ENCODE measurements around the gene HORMAD2.
"Not testable (repeated sequence)": the region's sequence is repeated elsewhere in the genome, so short reads cannot be mapped to it uniquely, and the experiment has no call there.

HORMAD2 gene

GRCh38 chr22:30210235-30210909 is 130.1 kb downstream of the HORMAD2 start:
- DNase-seq (ENCODE audit: low spot score) = no peak

GRCh38 chr22:30211124-30211820 is 131.0 kb downstream of the HORMAD2 start:
- DNase-seq (ENCODE audit: low spot score) = no peak

DNA sequence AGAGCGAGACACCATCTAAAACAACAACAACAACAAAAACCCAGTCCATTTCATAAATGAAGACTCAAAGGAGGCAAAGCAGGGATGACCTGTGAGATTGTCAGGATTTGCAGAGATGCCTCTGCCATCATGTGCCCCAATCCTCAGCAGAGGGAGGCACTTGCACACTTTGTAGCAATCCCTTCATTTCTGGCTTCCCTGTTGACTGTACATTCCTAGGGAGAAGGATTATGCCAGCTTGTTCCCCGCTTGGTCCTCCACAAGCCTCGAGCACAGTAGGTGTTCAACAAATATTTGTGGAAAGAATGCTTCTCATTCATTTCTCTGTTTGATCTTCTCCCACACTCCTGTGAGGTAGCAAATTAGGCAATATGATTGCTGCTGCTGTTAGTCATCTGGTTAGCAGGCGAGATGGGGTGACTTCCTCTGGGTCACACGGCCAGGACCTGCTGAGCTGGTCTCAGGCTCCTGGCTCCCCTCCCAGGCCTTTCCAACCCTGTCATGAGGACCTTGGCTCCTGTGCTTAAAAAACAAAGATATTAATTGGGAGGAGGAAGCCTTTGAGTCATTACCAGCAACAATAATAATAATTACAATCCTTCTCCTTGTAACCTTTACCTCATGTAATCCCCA is 132.2 kb downstream of the HORMAD2 start:
- no peak for DNase-seq (ENCODE audit: low spot score)

- no peak for DNase-seq (ENCODE audit: low spot score)
These were observed 132.8 kb downstream of the HORMAD2 start for GRCh38 chr22:30212996-30213441.

- DNase-seq (ENCODE audit: low spot score) = no peak
These were observed 134.6 kb downstream of the HORMAD2 start for GRCh38 chr22:30214703-30215407.

GRCh38 chr22:30216272-30216671 is 136.0 kb downstream of the HORMAD2 start:
- not testable (repeated sequence) for DNase-seq (ENCODE audit: low spot score)

DNA sequence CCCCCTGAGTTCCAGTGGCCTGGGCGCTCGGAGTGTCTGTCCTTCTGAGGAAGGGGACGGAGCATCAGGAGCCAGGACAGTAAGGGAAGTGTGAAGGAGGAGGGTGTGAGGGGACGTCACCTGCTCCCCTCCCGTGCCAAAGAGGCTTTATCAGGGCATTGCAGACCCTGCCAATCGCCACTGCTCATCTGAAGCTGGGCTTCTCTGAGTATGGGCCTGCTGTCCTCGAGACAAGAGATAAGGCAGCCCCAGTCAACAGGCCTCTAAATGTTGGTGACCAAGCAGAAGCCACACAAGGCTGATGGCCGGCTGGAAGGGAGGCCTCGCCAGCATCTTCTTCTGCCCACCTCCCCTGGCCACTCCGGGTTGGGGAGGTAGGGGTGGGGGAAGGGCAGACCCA is 136.4 kb downstream of the HORMAD2 start:
- DNase-seq (ENCODE audit: low spot score) = no peak

GRCh38 chr22:30217698-30218560 is 137.7 kb downstream of the HORMAD2 start:
- DNase-seq (ENCODE audit: low spot score) = no peak

DNA sequence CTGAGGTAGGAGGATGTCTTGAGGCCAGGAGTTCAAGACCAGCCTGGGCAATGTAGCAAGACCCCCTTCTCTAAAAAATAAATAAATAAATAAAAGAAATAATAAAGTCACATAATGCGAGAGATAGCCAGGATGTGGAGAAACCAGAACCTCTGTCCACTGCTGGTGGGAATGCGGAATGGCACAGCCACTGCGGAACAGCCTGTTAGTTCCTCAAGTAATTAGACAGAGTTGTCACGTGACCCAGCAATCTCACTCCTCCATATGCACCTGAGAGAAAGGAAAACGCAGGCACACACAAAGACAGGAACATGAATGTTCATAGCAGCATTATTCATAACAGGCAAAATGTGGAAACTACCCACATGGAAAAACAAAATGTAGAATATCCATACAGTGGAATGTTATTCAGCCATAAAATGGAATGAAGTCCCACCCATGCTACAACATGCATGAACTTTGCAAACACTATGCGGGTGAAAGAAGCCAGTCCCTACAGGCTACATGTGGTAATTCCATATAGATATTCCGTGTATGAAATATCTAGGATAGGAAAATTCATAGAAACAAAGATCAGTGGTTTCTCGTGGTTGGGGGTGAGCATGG is 138.9 kb downstream of the HORMAD2 start:
- no peak for DNase-seq (ENCODE audit: low spot score)

DNA sequence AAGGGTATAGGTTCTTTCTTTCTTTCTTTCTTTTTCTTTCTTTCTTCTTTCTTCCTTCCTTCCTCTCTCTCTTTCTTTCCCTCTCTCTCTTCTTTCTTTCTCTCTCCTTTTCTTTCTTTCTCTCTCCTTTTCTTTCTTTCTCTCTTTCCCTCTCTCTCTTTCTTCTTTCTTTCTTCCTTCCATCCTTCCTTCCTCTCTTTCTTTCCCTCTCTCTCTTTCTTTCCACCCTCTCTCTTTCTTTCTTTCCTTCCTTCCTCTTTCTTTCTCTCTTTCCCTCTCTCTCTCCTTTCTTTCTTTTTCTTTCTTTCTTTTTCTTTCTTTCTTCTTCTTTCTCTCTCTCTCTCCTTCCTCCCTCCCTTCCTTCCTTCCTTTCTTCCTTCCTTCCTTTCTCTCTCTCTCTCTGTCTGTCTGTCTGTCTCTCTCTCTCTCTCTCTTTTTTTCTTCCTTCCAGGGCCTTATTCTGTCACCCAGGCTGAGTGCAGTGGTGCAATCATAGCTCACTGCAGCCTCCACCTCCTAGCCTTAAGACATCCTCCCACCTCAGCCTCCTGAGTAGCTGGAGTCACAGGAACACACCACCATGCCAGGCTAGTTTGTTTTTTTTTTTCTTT is 139.5 kb downstream of the HORMAD2 start:
- DNase-seq (ENCODE audit: low spot score) = no peak

DNA sequence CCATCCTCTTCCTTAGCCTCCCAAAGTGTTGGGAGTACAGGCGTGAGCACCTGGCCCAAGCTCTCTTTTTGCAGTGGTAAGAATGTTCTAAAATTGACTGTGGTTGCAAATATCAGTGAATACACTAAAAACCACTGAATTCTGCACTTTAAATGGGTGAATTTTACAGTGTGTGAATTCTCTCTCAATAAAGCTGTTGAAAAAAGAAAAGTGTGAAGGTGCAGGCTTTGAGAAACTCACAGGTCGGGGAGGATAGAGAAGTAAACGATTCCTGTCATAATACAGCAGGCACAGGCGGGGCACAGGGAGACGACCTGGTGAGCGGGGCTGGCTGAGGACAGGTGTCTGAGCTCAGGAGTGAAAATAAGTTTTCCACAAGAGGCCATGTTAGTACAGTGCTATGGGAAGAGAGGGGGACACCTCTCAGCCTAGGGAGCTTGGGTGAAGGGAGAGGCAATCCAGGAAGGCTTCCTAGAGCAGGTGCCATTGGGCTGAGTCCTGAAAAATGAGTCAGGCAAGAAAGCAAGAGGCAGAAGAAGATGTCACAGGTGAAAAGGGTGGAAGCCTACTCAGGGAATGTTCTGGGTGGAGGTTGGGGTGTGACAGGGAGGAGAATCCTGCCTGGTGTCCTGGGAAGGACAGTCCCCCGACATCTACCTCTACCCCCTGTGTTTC is 140.2 kb downstream of the HORMAD2 start:
- DNase-seq (ENCODE audit: low spot score) = no peak

DNA sequence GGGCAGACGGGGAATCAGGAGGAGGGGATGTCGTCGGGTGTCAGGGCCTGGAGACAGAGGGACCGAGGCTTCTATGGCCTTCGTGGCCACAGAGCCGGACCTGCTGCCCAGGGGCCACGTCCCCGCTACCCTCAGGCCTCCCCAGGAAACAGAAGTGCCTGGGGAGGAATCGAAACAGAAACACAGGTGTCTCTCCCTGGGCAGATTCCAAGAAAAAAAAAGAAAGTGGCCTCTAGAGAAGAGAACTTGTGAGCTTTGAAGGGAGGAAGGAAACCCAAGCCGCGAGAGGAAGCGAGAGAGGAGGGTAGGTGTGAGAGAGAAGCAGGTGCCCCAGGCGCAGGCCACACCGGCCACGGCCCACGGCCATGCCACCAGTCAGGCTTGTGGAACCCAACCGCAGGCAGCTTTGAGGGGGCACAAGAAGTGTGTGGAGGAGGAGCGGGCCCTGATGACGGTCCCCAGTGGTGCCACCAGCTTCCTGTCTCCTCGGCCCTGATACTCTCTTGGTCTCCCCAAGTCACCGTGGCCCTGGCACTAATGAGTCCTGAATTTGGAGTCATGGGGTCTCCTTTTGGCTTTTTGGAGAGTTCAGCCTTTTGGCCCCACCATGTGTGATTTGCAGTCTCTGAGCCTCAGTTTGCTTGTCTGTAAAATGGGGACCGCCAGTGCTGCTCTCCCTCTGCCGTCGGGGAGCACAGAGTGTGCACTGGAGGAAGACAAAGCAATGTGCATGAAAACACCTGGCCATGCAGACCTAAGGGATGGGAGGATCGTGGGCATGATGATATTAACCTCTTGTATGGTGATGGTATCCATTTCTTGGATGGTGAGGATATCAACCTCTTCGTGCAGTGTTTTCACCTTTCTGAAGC is 141.1 kb downstream of the HORMAD2 start:
- no peak for DNase-seq (ENCODE audit: low spot score)

GRCh38 chr22:30222321-30222720 is 142.1 kb downstream of the HORMAD2 start:
- DNase-seq (ENCODE audit: low spot score) = no peak

GRCh38 chr22:30223303-30223702 is 143.0 kb downstream of the HORMAD2 start:
- DNase-seq (ENCODE audit: low spot score) = no peak

DNA sequence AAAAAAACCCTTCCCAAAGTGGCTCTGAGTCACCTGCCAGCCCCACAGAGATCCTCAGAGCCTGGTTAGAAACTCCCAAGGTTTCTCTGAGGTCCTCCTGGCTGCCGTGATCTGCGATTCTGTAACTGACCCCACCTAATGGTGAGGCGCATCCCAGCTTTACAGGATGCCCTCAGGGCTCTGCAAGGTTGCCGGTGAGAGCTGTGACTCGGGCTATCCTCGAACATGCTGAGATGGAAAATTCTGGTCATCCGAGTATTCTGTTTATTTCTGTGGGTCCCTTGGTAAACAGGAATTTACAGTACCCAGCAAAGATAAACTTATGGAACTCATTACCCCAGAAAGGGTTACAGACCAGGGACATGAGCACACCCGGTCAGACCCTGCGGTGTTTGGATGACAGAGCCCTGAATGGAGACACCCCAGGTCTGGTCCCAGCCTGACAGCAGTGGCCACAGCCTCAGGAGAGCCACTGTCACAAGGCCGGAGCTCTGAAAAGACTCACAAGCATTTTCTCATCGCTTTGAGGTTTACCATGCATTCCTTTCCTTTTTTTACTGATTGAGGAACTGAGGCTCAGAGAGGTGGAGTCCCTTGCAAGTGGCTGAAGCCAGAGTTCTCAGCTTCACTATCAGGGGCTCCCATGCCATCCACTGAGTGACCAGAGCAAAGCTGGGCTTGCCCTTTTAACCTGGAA is 144.0 kb downstream of the HORMAD2 start:
- DNase-seq (ENCODE audit: low spot score) = no peak

GRCh38 chr22:30225220-30225927 is 145.1 kb downstream of the HORMAD2 start:
- DNase-seq (ENCODE audit: low spot score) = no peak

DNA sequence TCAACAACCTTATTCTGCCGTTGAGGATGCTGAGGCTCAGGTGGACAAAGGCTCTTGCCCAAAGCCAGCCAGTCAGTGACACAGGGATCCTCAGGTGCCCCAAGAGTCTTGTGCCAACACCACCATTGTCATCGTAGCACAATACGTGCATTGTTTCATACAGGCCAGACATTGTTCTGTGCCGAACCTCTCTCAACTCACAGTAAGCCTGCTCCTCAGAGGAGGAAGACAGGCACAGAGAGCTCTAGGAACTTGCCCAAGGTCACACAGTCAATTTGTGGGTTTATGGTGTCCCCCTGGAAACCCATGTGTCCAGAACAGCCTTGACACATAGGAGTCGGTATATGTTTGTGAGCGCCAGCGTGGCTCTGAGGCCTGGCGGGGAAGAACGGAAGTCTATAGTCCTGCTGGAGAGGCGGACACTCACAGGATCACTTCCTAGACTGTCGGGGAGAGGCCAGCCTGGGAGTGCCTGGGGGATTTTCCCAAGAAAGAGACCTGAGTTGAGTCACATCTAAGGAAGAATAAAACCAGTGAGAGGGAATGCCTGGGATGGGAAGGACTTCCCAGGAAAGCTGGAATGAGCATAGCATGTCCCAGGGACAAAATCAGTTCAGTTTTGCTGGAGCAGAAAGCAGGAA is 146.0 kb downstream of the HORMAD2 start:
- DNase-seq (ENCODE audit: low spot score) = no peak

All from iPS-NIHi11 (cell line).